HL-60 (cell line): ENCODE results near the gene MYO5B.

Source experiments
- DNase-seq, 2 experiments: peaks; one replicate each; pipeline ENCODE4 v3.0.0-alpha.2; 2010 to 2020; ENCODE audit warnings: low read depth in 1 of 2, low spot score in 1 of 2
- H3K27ac ChIP-seq: fragments of 250-450 bp; sonication (Bioruptor Pico); replicated peaks from 2 replicates; pipeline ENCODE4 v1.5.1; 2020; ENCODE audit warnings: mild to moderate bottlenecking, moderate library complexity
- H3K27me3 ChIP-seq: fragments of 250-450 bp; sonication (Bioruptor Pico); 2 replicates; pipeline ENCODE4 v1.5.1; 2021; ENCODE audit warnings: mild to moderate bottlenecking, moderate library complexity; ENCODE audit not compliant: insufficient read depth, poor library complexity, severe bottlenecking
- H3K4me3 ChIP-seq: replicated peaks from 2 replicates; pipeline ENCODE4 v1.5.1; 2011; ENCODE audit warnings: mild to moderate bottlenecking, control low read depth, low read length; ENCODE audit not compliant: insufficient read depth
- GABPA ChIP-seq: IDR thresholded peaks from 2 replicates; pipeline ENCODE4 v1.6.1; 2012; ENCODE audit warnings: low read depth
- POLR2AphosphoS5 ChIP-seq: IDR thresholded peaks from 2 replicates; pipeline ENCODE4 v1.6.1; 2012; ENCODE audit warnings: low read depth
- REST ChIP-seq: IDR thresholded peaks from 2 replicates; pipeline ENCODE4 v1.6.1; 2012; ENCODE audit warnings: low read depth; ENCODE audit not compliant: insufficient replicate concordance
- SPI1 ChIP-seq: IDR thresholded peaks from 2 replicates; pipeline ENCODE4 v1.6.1; 2012; ENCODE audit warnings: low read depth, mild to moderate bottlenecking, borderline replicate concordance
- TF ChIP-seq, protein P1 (sequence below): IDR thresholded peaks from one replicate; pipeline ENCODE4 v1.5.1; 2011; ENCODE audit warnings: low read length, control low read depth, inconsistent platforms; ENCODE audit not compliant: insufficient read depth

The MYO5B gene

GRCh38 chr18:49972535-49972934 lies 222.4 kb downstream of the MYO5B start:
- TF ChIP-seq POLR2AphosphoS5 (no peak), GABPA (no peak), SPI1 (no peak), REST (no peak)
- TF ChIP-seq, protein P1, sequence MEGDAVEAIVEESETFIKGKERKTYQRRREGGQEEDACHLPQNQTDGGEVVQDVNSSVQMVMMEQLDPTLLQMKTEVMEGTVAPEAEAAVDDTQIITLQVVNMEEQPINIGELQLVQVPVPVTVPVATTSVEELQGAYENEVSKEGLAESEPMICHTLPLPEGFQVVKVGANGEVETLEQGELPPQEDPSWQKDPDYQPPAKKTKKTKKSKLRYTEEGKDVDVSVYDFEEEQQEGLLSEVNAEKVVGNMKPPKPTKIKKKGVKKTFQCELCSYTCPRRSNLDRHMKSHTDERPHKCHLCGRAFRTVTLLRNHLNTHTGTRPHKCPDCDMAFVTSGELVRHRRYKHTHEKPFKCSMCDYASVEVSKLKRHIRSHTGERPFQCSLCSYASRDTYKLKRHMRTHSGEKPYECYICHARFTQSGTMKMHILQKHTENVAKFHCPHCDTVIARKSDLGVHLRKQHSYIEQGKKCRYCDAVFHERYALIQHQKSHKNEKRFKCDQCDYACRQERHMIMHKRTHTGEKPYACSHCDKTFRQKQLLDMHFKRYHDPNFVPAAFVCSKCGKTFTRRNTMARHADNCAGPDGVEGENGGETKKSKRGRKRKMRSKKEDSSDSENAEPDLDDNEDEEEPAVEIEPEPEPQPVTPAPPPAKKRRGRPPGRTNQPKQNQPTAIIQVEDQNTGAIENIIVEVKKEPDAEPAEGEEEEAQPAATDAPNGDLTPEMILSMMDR: no peak
- no peak overlapping the region for H3K4me3 ChIP-seq
- no peak overlapping the region for H3K27ac ChIP-seq
- peaks cover 10% of the 10 kb centered on the region for H3K27me3 ChIP-seq
- no peak for DNase-seq

DNA sequence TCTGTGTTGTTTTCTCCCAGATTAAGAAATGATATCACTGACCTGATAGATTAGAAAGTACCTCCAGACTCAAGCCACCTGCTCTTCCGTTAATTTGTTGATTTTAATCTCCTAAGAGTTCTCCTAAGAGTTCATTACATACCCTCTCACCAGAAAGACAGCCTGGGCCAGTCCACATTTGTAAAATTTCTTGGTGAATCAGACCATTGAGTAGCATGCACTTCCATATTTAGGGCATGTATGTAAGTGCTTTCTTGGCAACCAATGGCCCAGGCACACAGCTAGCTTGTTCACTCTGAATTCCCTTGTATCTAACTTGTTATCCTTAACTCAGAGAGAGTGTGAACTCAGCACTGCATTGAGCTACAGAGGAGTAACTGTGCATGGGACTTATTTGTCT lies 223.5 kb downstream of the MYO5B start:
- no peak for TF ChIP-seq POLR2AphosphoS5
- TF ChIP-seq, protein P1: no peak
- TF ChIP-seq SPI1: no peak
- no peak for TF ChIP-seq REST
- TF ChIP-seq GABPA: no peak
- Histone ChIP-seq H3K27me3 (peaks cover 10% of the 10 kb centered on the region), H3K27ac (no peak overlapping the region), H3K4me3 (no peak overlapping the region)
- no peak for DNase-seq

DNA sequence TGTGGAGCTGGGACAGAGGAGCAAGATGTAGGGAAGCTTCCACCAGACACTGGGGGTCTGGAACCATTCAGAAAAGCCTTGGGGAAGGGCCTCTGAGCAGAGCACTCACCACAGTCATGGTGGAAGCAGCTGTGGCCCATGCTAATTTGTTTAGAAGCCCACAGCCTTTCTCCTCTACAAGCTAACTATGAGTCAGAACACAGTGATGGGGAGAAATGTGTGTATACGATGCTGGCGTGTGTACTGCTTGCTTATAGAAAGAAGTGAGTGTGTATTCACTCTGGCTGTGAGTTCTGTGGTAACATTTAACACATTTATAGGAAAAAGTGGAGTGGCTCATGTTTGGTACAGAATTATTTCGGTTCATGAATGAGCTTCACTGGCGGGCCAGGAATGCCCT lies 224.6 kb downstream of the MYO5B start:
- no peak overlapping the region for H3K27ac ChIP-seq
- DNase-seq: no peak
- no peak for TF ChIP-seq REST
- no peak for TF ChIP-seq GABPA
- no peak for TF ChIP-seq POLR2AphosphoS5
- no peak for TF ChIP-seq SPI1
- TF ChIP-seq, protein P1: no peak
- H3K27me3 ChIP-seq: peaks cover 6% of the 10 kb centered on the region
- H3K4me3 ChIP-seq: no peak overlapping the region
